IPS-15b (cell line): ENCODE results near the gene TTC21A.

Experiments
- H3K27me3 ChIP-seq: one replicate; pipeline ENCODE4 v1.6.1; 2013; ENCODE audit warnings: low read length; ENCODE audit not compliant: control insufficient read depth, insufficient read depth
- H3K36me3 ChIP-seq: one replicate; pipeline ENCODE4 v1.6.1; 2013; ENCODE audit warnings: low read length; ENCODE audit not compliant: control insufficient read depth, insufficient read depth
- H3K4me1 ChIP-seq: one replicate; pipeline ENCODE4 v1.6.1; 2013; ENCODE audit warnings: mild to moderate bottlenecking, low read length; ENCODE audit not compliant: control insufficient read depth, insufficient read depth
- H3K4me3 ChIP-seq: one replicate; pipeline ENCODE4 v1.5.1; 2013; ENCODE audit warnings: low read depth, low read length
- H3K9ac ChIP-seq: one replicate; pipeline ENCODE4 v1.6.1; 2013; ENCODE audit warnings: low read depth, mild to moderate bottlenecking, low read length
- H3K9me3 ChIP-seq: one replicate; pipeline ENCODE4 v1.6.1; 2013; ENCODE audit warnings: mild to moderate bottlenecking, low read length; ENCODE audit not compliant: control insufficient read depth, insufficient read depth

Gene TTC21A

DNA sequence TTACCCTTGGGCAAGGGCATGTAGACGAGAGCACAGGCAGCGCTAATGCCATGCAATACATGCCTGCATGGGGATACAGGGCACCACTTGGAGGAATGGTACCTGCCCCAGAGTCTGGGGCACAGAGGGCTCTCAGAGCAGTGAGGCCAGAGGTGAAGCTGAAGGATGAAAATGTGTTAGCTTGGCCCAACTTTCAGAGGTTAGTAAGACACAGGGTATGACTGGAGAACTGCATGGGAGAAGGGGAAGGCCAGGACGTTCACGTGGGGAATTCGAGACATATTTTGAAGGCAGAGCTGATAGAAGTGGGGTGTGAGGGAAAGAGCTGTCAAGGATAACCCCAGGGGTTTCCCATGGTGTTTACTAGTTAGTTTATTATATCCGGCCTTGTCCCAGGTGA, 26.3 kb downstream of the TTC21A start:
- H3K36me3 ChIP-seq = no peaks in the 10 kb centered on the region
- no peaks in the 10 kb centered on the region for H3K4me1 ChIP-seq

DNA sequence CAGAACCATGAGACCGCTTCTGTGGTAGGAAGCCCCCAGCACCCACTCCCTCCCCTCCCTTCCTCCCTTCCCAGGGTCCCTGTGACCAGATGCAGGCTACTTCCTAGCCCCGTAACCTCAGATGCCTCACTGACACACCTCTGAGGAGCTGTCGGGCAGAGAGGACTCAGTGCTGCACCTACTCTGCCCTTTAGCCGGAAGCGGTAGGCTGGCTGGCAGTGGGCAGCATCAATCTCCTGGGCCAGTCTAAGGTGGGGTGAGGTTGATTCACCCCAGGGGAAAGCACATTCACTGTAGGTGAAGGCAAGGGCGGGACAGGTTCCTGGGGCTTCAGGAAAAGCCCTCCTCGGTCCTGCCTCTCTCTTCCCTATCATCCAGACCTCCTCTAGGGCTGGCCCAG, 26.8 kb downstream of the TTC21A start:
- H3K36me3 ChIP-seq = no peaks in the 10 kb centered on the region
- H3K4me1 ChIP-seq = no peaks in the 10 kb centered on the region
- H3K9ac ChIP-seq = no peak overlapping the region
- H3K27me3 ChIP-seq = no peaks in the 10 kb centered on the region
- H3K9me3 ChIP-seq = no peaks in the 10 kb centered on the region
- no peak overlapping the region for H3K4me3 ChIP-seq

More for the DNA sequence above, 26.3 kb downstream of the TTC21A start:
- Histone ChIP-seq H3K9ac (no peak overlapping the region), H3K9me3 (no peaks in the 10 kb centered on the region), H3K27me3 (no peaks in the 10 kb centered on the region), H3K4me3 (no peak overlapping the region)

DNA sequence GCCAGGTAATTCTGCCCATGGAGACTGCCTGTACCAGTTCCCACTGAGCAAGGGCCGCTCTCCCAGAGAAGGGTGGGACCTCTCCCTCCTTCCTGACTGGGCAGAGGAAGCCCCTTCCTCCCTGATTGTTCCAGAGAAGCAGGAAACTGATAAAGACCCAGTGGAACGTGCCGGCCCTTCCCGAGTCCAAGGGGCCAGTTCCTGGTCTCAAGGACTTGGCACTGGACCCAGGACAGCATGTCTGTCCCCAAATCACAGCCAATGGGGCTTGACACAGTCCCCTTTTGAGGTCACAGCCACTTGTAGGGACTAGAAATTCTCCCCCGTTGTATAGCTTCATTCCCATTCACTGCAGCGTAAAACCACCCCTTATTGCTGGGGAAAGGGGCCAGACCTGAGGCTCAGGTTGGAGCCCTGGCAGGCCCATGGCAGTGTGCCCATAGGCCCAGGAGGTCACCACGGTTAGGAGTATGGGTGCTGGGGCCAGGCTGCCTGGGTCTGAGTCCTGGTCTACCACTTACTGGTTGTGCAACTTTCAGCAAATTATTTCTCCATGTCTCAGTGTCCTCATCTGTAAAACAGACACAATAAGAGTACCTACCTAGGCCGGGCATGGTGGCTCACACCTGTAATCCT, 27.8 kb downstream of the TTC21A start:
- H3K36me3 ChIP-seq = no peaks in the 10 kb centered on the region

DNA sequence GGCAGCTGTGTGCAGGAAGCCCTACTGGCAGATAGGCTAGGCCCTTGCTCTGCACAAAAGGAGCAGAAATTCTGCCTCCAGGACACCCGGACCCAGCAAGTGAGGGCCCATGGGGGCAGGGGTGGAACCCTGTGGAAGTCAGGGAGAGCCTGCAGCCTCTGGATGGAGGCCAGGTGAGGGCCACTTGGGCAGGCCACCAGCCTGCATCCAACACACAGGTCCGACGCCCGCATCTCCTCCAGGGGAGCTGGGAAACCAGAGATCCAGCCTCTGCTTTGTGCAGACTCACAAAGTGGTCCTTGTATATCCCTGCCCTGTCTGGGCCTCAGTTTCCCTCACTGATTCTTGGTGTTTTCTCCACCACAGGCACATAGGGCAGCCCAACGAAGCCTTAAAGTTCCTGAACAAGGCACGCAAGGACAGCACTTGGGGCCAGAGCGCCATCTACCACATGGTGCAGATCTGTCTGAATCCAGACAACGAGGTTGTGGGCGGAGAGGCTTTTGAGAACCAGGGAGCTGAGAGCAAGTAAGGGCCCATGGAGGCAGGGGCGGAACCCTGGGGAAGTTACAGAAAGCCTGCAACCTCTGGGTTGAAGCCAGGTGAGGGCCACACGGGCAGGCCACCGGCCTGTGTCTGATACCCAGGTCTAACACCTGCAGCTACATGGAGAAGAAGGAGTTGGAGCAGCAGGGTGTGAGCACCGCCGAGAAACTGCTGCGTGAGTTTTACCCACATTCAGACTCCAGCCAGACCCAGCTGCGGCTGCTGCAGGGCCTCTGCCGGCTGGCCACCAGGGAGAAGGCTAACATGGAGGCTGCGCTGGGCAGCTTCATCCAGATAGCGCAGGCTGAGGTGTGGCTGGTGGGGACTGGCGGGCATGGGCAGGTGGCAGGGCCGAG, 29.3 kb downstream of the TTC21A start:
- H3K4me1 ChIP-seq = no peaks in the 10 kb centered on the region
- no peak overlapping the region for H3K4me3 ChIP-seq
- no peaks in the 10 kb centered on the region for H3K27me3 ChIP-seq
- no peaks in the 10 kb centered on the region for H3K9me3 ChIP-seq
- H3K9ac ChIP-seq = no peak overlapping the region
- H3K36me3 ChIP-seq = peaks cover 3% of the 10 kb centered on the region

More for the DNA sequence above, 27.8 kb downstream of the TTC21A start:
- Histone ChIP-seq H3K27me3 (no peaks in the 10 kb centered on the region), H3K4me3 (no peak overlapping the region), H3K4me1 (no peaks in the 10 kb centered on the region), H3K9ac (no peak overlapping the region), H3K9me3 (no peaks in the 10 kb centered on the region)

DNA sequence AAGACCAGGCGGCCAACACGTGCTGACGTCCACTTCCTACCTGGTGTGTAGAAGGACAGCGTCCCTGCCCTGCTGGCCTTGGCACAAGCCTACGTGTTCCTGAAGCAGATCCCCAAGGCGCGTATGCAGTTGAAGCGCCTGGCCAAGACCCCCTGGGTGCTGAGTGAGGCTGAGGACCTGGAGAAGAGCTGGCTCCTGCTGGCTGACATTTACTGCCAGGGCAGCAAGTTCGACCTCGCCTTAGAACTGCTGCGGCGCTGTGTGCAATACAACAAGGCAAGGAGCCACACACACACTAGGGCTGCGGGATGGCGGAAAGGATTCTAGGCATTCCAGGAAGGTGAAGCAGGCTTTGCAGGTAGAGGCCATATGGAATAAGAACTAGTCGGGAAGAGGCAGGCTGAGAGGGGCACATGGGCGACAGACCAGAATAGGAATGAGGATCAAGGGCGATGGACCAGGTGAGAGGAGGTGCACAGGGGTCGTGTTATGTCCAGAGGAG, 30.0 kb downstream of the TTC21A start:
- no peaks in the 10 kb centered on the region for H3K4me1 ChIP-seq

DNA sequence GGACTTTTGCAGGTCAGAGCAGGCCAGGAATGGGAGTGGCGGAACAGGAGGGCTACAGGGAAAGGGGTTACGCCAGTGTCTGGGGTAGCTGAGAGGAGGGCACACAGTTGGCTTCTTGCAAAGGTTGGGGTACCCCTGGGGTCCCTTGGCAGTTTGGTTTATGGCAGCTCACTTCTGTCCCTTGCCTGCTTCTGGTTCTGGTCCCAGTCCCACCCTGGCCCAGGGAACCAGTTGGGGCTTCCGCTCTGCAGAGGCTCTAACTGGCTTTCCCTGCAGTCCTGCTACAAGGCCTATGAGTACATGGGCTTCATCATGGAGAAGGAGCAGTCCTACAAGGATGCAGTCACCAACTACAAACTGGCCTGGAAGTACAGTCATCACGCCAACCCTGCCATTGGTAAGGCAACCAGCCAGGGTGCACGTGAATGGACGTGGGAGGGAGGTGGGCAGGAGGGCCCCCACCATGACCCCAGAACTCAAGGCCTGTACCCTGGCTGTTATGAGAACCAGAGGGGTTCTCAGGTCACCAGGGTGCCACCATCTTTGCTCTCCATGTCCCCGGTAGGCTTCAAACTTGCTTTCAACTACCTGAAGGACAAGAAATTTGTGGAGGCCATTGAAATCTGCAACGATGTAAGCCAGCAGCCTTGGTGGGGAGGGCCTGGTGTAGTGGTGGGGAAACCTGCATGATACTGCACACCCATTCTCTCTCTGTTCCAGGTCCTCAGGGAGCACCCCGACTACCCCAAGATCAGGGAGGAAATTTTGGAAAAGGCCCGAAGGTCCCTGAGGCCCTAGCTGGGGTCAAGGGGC, 30.7 kb downstream of the TTC21A start:
- H3K36me3 ChIP-seq = peaks cover 13% of the 10 kb centered on the region
- no peak overlapping the region for H3K4me3 ChIP-seq
- H3K4me1 ChIP-seq = no peaks in the 10 kb centered on the region
- H3K27me3 ChIP-seq = no peaks in the 10 kb centered on the region
- no peak overlapping the region for H3K9ac ChIP-seq
- no peaks in the 10 kb centered on the region for H3K9me3 ChIP-seq

More for the DNA sequence above, 30.0 kb downstream of the TTC21A start:
- no peaks in the 10 kb centered on the region for H3K27me3 ChIP-seq
- H3K9ac ChIP-seq = no peak overlapping the region
- H3K9me3 ChIP-seq = no peaks in the 10 kb centered on the region
- peaks cover 6% of the 10 kb centered on the region for H3K36me3 ChIP-seq
- no peak overlapping the region for H3K4me3 ChIP-seq

DNA sequence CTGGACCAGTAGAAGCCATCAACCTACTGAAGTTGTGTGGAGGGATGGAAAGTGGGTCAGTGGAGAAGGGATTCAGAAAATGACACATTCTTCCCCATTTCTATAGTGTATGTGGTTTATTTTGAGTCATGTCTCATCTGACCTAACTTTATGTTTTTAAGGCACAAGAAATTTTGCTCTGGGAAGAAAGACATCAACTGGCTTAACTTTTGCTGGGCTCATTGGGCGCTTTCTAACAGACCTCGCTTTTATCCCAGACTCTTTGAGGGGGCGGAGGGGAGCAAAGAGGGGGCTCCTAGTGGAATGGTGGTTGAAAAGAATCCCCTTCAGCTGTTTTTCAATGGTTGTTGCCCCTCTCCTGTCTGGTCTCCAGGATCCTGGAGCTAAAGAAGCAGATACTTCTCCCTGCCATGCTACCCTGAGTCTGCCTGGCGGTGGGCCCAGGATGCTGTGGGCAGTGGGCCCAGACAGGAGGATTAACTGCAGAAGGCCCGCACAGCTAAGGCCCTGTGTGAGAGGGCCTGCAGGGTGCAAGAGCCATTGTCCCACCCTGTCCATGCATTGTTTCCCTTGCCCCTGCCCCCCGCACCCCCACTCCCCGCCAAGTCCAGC, 31.4 kb downstream of the TTC21A start:
- Histone ChIP-seq H3K9ac (no peak overlapping the region), H3K36me3 (peaks cover 20% of the 10 kb centered on the region), H3K27me3 (no peaks in the 10 kb centered on the region), H3K9me3 (no peaks in the 10 kb centered on the region), H3K4me1 (no peaks in the 10 kb centered on the region), H3K4me3 (no peak overlapping the region)

DNA sequence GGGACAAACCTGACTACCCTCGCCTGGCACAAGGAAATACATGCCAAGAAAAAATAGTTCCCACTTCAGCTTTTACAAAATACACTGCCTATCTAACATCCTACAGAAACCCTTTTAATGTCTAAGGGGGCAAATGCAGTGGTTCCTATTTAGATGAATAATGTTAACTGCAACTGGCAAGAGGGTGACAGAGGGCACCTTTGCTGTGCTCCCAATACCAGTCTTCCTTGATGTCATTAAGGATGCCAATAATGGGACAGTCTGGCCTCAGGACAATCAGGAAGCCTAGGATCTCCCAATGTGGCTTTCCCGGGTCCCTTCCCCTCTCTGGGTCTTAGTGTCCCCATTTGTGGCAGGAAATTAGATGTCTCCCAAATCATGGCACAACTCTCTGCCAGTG, 32.0 kb downstream of the TTC21A start:
- H3K4me3 ChIP-seq = no peak overlapping the region
- H3K36me3 ChIP-seq = peaks cover 24% of the 10 kb centered on the region
- no peaks in the 10 kb centered on the region for H3K27me3 ChIP-seq
- no peaks in the 10 kb centered on the region for H3K9me3 ChIP-seq
- H3K4me1 ChIP-seq = no peaks in the 10 kb centered on the region
- no peak overlapping the region for H3K9ac ChIP-seq

DNA sequence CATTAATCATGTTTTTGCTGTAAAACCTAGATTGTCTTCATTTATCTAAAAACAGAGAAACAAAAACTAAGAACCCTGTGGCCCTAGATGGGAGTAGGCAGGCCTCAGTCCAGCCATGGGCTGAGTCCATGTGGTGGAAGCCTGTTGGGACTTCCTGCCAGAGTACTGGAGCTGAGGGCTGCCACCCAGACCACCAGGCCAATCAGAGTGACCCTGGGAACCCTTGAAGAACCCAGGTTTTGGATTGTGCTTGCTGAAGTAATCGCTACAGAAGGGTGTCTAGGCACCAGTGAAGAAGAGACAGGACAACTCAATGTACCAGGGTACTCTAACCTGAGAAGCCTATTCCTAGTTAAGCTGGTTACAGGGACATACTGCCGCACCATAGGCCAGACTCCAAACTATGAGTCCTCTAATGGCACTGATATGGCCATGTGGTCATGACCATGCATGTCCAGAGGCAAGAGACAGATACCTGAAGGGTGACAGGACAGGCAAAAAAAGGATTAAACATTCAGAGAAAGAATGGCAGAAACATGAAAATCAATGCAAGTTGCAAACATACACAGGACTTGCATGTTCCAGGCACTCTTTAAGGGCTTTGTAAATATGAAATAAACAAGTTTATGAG, 33.0 kb downstream of the TTC21A start:
- no peak overlapping the region for H3K9ac ChIP-seq
- H3K9me3 ChIP-seq = no peaks in the 10 kb centered on the region
- H3K4me1 ChIP-seq = no peaks in the 10 kb centered on the region
- no peaks in the 10 kb centered on the region for H3K27me3 ChIP-seq
- H3K4me3 ChIP-seq = no peak overlapping the region
- H3K36me3 ChIP-seq = peaks cover 32% of the 10 kb centered on the region

DNA sequence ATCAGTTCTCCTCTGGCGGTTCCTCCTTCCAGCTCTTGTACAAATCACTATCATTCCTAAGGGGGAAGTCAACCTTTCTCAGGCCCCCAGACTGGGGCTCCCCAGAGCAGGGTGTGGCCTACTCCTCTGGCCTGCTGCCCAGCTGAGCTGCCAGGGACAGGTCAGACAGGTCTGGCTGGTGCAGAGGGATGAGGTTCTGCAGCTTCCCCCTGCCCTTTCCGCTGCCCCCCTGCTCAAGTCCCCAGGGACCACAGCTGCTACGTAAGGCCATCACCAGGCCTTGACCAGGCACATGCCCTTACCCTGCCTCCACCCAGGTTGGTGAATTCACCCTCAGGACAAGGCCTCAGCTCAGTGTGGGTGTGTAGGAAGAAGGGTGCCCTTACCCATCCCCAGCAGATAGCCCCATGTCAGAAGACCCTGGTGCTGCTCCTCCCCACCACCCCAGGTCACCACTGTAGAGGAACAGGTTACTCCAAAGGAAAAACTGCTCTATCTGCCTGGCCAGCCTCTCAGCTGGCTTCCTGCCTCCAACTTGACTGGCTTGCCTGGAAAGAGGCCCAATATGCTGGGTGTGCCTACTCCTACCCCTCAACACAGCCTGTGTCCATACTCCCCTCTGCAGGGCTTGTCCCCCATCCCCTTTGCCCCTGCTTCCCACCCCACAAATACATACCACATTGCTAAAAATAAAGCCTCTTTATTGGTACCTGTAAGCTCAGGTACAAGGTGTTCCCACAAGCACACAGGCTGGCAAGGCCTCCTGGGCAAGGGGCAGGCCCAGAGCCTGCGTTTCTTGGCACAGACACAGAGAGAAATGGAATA, 33.9 kb downstream of the TTC21A start:
- Histone ChIP-seq H3K36me3 (peaks cover 34% of the 10 kb centered on the region), H3K4me1 (no peaks in the 10 kb centered on the region), H3K27me3 (no peaks in the 10 kb centered on the region), H3K4me3 (no peak overlapping the region), H3K9me3 (no peaks in the 10 kb centered on the region), H3K9ac (no peak overlapping the region)
